OCI-LY3 (cell line): ENCODE results near the gene PALM3.
A peak's percentile ranks its signal among the peaks of the same experiment; 100 is the strongest.
"Not testable (repeated sequence)": the region's sequence is repeated elsewhere in the genome, so short reads cannot be mapped to it uniquely, and the experiment has no call there.

Source experiments
- CTCF ChIP-seq: fragments of 200-600, 300-600 bp; sonication (generic); IDR thresholded peaks from 2 replicates; pipeline ENCODE4 v1.5.1; 2014; ENCODE audit warnings: antibody characterized with exemption, low read length, low read depth
- EZH2phosphoT487 ChIP-seq: fragments of 200-600 bp; shearing (Covaris generic); IDR thresholded peaks from 2 replicates; pipeline ENCODE4 v1.6.1; 2018; ENCODE audit warnings: antibody characterized with exemption, mixed run types, low read depth

GRCh38 chr19:14035159-14035558 lies 26.7 kb downstream of the PALM3 start:
- TF ChIP-seq CTCF: peak; percentile 4; the same call in 1 of the 2 replicates
- TF ChIP-seq EZH2phosphoT487: not testable (repeated sequence)
